Measurements from ENCODE around the gene SLC9A8. TPM values are rescaled to one million over a fixed set of nuclear protein-coding genes. Genes with fewer than 3 reads are reported as not detected.

The SLC9A8 gene
- total RNA-seq, 4 donors from 2014 or later = 7.1 to 12.4 (median 8.9) TPM

DNA sequence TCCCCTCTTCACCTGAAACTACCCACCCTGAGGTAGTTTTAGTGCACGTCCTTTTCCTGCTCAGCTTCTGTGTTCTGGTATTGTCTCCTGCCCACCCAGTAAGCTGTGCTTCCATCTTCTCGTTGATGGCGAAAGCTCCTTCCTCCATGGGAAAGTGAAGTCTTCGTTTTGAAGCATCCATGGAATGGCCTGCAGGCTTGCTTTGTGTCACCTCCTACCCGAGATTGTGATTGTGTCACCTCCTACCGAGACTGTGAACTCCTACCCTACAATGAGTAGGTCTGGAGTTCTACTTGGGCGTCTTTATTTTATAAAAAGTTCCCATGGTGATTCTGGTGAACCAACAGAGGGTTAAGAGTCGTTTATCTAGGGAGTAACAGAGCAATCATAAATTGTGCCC, 25.9 kb downstream of the SLC9A8 start:
- TF ChIP-seq, protein P1, sequence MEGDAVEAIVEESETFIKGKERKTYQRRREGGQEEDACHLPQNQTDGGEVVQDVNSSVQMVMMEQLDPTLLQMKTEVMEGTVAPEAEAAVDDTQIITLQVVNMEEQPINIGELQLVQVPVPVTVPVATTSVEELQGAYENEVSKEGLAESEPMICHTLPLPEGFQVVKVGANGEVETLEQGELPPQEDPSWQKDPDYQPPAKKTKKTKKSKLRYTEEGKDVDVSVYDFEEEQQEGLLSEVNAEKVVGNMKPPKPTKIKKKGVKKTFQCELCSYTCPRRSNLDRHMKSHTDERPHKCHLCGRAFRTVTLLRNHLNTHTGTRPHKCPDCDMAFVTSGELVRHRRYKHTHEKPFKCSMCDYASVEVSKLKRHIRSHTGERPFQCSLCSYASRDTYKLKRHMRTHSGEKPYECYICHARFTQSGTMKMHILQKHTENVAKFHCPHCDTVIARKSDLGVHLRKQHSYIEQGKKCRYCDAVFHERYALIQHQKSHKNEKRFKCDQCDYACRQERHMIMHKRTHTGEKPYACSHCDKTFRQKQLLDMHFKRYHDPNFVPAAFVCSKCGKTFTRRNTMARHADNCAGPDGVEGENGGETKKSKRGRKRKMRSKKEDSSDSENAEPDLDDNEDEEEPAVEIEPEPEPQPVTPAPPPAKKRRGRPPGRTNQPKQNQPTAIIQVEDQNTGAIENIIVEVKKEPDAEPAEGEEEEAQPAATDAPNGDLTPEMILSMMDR (IDR thresholded peaks at IDR 0.05; ENCODE audit: low read depth) = no peak

DNA sequence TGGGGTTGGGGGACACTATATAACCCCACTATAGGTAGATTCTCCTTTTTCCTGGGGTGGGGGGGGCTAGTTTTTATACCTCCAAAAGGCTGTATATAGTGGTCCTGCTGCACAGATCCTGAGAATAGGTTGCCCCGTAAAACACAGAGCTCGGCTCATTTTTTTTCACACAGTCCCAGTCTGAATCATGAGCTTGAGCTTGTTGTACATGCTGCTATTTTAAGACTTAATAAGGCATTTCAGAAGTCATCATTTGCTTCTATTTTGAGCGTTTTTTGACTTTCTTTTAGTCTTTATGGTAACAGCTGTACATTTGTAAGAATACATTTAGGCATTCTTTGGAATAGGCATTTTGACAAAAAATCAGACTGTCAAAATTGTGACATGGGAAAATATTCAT, 30.5 kb downstream of the SLC9A8 start:
- TF ChIP-seq, protein P1 (IDR thresholded peaks at IDR 0.05; ENCODE audit: low read depth) = no peak

DNA sequence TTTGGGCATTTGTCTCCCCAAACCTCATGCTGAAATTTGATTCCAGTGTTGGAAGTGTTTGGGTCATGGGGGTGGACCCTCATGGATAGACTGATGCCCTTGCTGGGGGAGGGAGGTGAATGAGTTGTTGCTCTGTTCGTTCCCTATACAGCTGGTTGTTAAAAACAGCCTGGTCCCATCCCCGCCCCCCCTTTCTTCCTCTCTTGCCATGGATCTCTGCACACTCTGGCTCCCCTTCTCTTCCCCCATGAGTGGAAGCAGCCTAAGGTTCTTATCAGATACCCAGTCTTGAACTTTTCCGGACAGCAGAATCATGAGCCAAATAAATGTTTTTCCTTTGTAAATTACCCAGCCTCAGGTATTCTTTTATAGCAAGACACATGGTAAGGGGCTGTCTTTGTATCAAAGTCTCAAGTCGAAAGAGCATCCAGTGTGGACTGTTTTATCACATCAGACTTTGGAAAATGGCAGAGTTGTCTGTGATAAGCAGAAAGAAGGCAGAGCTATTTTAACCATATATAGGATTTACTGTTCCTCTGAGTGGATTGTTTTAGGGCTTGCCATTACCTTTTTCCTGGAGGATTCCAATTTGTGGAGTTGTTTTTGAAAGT, 31.2 kb downstream of the SLC9A8 start:
- TF ChIP-seq, protein P1 (IDR thresholded peaks at IDR 0.05; ENCODE audit: low read depth) = no peak

DNA sequence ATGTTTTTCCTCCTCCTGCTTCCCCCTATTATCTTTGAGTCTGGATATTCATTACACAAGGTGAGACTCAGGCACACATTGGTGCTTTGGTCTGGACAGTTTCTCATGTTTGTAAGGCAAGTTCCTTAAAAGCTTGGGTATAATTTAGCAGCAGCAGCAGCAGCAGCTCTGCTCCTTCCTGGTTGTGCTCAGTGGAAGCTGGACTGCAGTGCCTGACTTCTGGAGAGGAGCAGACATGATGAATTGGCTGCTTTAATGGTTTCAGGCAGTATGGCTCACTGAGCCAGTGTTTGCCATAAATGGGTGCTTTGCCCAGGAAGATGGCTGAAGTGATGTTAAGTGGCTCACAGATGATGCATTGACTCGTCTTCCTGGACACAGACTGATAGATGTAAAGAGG, 32.4 kb downstream of the SLC9A8 start:
- TF ChIP-seq, protein P1 (IDR thresholded peaks at IDR 0.05; ENCODE audit: low read depth) = no peak

DNA sequence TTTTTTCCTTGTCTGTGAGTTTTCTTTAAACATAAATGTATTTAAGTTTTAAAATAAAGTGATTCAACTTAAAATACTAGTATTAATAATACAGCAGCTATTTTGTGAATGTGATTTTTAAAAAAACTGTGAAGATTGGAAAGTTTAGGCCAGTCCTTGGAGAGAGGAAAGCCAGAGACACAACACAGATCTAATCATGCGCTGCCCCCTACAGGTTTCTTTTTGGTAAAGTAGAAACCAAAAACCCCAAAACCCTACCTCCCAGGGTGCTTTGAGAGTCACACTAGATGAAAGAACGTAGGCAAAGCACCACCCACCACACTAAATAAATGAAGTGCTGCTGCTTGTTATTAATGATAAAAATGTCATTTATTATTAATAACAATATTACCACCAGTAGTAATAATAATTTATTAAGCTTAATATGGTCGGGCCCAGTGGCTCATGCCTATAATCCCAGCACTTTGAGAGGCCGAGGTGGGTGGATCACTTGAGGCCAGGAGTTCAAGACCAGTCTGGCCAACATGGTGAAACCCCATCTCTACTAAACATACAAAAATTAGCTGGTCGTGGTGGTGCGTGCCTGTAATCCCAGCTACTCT, 33.7 kb downstream of the SLC9A8 start:
- TF ChIP-seq, protein P1 (IDR thresholded peaks at IDR 0.05; ENCODE audit: low read depth) = no peak

DNA sequence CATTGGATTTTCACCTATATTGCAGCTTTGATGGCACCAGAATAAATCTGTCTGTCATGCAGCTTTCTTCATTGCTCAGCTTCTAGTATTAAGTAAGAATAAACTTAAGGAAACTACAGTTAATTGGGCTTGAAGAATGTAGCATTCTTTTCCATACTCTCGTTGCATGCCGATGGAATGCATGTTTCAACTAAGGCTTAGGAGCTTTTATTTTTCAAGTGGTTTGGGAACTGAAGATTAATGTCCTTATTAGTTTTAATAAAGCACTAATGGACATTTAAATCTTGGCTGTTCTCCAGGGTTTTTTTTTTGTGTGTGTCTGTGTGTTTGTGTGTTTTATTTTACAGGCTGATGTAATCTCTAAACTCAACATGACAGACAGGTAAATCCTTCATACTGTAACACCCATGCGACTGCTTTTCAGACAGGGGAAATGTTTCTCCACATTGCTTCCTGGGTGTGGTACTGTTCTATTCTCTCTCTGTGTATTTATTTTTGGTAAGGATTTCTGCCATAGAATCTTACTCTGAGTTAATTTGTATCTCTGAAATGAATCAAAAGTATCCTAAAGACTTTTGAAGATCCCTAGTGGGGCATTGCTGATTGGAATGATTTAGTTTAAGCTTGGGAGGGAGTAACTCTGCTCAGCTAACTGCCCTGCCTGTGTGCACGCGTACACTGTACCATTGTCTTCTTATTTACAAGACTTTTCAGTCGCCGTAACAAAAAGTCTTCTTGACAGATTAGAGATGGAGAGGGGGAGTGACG, 38.0 kb downstream of the SLC9A8 start:
- TF ChIP-seq, protein P1 (IDR thresholded peaks at IDR 0.05; ENCODE audit: low read depth) = no peak

DNA sequence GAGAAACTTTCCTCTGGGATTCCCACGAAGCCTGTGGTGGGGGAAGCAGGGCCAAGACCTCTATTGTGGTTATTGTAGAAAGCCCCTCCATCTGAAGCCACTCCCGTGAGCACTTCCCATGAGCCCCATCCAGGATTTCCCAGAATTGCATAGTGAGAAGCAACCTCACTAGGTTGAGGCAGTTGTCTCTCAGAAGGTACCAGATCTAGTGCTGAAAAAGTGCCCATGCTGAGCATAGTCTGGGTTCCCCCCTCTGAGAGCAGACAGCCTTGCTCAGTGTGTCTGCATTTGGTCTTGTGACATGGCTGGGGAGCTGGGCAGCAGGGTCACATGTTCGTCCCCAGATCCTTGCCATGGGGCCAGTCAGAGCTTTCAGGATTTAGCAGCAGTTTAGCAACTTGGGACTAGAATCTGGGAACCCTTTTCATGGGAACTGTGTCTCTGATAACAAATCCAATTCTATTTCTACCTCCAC, 38.6 kb downstream of the SLC9A8 start:
- TF ChIP-seq, protein P1 (IDR thresholded peaks at IDR 0.05; ENCODE audit: low read depth) = no peak
